Colon (tissue), 2 donors: Measurements from ENCODE around the gene DDAH2.

ENCODE experiments used
- FAIRE-seq: peaks from 2 replicates; lab custom pipeline; 2012; peaks lifted over from hg19 to GRCh38; lab: Jason Lieb, UNC
- donor health status: control.
- donor health status: control.

Gene DDAH2

DNA sequence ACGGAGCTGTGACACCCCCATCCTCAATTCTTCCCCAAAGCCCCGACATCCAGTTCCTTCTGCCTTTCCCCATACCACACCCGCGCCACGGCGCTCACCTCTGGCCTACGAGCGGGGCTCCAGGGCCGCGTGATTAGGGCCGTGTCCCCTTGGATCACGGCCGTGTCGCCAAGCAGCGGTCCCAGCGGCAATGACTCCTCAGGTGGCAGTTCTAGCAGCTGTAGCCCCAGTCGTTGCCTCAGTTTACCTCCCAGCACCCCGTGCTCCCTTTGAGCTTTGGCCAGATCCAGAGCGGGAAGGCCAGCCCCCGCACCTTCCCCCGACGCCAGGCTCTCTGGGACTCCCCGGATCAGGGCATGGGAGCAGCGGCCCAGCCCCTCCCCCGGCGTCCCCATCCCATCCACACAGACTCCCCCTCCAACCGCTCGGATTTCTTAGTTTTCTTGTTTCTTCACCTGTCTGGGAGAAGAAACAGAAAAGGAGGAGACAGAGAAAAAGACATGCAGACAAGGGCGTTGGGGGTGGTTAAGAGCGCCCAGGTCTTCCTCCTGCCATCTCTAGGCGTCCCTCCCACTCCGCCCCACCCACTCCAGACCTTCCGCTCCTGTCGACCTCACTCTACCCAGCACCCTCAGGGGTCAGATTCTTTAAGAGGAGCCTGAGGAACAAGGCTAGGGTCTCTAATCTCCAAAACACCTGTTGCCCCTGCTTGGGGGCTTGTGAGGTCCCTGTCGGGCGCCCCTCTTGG lies at the start of gene DDAH2:
Gene DDAH2, minus strand, starts transcription at position 533 of the 748 bp plus-strand sequence. Its CDS starts 138 bp downstream, at position 395.
- no peak for FAIRE-seq

- no peak for FAIRE-seq
Observed at GRCh38 chr6:31778193-31778592, 49.1 kb upstream of the DDAH2 start.

- no peak for FAIRE-seq
Observed at GRCh38 chr6:31777667-31778050, 48.6 kb upstream of the DDAH2 start.

DNA sequence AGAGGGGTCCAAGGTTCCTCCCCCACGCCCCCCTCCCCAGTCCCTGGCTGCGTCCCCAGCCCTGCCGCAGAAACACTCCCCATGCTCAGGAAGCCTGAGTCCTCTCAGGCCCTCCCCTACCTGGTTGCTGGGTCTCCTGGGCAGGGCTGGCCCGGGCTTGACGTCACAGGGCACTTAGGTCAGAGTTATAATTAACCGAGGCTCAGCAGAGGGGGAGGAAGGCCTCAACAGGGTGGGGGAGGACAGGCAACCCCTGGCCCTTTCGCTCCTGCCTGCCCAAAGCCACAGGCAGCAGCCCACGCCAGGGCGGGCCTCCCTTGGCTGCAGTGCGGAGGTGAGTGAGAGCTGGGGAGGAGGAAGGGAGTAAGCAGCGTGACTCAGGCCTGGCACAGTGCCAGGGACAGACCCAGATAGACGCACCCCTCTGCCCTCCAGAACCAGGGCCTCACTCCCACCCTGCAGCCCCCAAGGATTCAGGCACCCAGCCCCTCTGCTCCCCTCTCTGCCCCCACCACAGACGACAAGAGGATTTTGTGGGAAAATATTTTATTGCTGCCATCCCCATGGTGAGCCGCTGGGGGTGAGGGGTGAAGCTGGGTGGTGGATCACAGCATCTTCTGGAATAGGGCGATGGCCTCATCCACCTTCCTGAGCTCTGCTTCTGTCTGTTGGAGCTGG lies 48.0 kb upstream of the DDAH2 start, which contains the start of gene VWA7:
Gene VWA7, minus strand, starts transcription at position 340 of the 678 bp plus-strand sequence. CDS start 549 bp downstream, outside the sequence.
- FAIRE-seq = no peak

- no peak for FAIRE-seq
Observed at GRCh38 chr6:31776485-31776988, 47.4 kb upstream of the DDAH2 start.

- FAIRE-seq = no peak
Observed at GRCh38 chr6:31775633-31776484, 46.8 kb upstream of the DDAH2 start.

GRCh38 chr6:31775184-31775583 lies 46.1 kb upstream of the DDAH2 start:
- no peak for FAIRE-seq

DNA sequence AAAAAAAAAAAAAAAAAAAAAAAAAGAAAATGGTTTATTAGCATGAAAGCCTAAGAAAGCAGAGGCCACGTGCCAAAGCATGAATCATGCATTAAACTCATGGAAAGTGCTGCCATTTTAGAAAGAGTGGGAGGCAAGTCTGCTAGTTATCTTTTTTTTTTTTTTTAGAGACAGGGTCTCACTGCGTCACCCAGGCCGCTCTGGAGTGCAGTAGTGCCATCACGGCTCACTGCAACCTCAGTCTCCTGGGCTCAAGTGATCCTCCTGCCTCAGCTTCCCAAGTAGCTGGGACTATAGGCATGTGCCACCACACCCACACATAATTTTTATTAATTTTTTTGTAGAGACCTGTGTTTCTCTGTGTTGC lies 42.9 kb upstream of the DDAH2 start:
- FAIRE-seq = no peak

- no peak for FAIRE-seq
Observed at GRCh38 chr6:31770860-31771259, 41.8 kb upstream of the DDAH2 start.

DNA sequence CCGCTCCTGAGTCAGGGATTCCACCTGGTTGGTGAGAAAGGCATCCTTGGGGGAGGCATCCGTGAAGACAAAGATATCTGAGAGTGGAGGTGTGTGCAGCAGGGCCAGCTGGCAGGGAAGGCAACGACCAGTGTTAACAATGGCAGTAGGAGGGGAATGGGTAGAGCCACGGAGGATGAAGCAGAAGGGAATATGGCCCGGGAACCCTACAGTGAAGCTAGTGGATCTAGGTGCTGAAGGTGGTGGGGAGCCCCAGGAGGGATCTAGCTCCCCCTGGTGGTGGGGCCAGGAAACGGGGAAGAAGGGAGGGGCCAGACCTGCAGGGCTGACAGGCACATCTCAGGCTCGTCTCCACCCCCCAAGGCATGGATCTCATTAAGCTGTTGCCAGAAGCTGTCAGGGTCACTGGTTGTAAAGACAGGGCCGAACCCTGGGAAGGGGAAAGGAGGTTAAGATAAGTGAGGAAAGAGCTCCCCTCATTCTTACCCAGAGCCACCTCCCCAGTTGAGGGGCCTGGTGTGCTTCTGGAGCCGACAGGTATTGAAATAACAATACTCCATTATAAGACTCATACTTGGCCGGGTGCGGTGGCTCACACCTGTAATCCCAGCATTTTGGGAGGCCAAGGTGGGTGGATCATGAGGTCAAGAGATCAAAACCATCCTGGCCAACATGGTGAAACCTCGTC lies 40.7 kb upstream of the DDAH2 start:
- FAIRE-seq = no peak

DNA sequence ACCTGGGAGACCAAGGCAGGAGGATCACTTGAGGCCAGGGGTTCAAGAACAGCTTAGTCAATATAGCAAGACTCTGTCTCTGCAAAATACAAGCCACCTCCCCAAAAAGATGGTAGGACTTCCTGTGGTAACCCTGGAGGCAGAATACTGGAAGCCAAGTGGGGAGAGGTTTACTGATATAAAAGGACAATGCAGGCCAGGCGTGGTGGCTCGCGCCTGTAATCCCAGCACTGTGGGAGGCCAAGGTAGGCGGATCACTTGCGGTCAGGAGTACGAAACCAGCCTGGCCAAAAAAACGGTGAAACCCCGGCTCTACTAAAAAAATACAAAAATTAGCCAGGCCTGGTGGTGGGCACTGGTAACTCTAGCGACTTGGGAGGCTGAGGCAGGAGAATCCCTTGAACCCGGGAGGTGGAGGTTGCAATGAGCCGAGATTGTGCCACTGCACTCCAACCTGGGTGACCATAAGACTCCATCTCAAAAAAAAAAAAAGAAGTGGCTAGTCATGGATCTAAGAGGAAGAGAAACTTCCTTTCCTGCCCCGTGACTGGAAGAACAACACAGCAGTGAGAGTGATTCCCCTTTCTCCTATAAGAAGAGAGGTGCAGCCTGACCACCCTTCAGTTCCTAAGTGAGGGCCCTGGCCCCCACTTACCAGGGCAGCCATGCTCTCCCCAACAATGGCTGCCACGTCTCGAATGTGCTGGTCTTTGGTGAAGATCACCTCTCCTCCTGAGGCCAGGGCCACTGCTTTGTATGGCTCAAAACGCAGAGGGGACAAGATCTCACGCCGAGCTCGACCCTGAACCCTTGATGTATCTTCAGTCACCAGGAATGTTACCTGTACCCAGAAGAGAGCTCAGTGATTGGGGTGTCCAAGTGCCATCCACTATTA lies 39.5 kb upstream of the DDAH2 start:
- FAIRE-seq = no peak

GRCh38 chr6:31767096-31767645 lies 38.1 kb upstream of the DDAH2 start:
- no peak for FAIRE-seq

DNA sequence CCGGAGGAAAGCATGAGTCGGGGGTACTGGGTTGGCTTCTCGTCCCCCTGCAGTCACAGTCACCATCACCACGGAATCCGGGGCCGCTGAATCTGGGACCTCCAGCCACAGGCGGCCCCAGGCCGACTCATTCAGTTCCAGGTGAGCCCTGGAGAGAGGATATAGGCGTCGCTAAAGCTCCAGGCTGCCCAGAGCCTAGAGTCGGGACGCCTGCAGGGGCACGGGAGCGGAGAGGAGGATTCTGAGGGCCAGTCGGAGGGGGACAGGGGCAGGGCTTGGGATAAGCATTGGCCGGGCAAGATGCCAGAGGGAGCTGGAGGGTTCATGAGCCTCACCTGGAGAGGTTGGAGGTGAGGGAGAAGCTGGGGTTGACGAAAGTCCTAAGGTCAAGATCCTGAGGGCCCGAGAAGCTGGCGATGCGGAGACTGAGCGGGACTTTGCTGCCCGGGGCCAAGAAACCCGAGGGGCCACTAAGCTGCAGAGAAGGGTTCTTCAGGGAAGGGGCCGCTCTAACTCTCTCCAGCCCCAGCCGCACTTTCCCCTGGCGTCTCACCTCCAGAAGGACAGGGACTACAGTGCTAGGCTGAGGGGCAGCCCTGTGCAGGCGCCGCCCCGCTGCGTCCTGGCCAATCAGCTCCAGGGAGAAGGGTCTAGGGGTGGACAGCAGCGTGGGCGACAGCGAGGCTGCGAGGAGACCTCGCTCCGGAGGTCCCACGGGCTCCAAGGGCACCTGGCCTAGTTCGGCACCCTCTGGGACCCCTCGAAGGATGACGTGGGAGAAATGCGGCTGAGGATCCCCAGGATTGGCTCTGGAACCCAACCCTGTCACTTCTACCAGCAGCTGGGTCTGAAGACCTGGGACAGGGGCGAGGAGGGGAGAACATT lies 37.1 kb upstream of the DDAH2 start:
- FAIRE-seq = no peak

GRCh38 chr6:31765559-31765909 lies 36.4 kb upstream of the DDAH2 start:
- no peak for FAIRE-seq

GRCh38 chr6:31764198-31764597 lies 35.1 kb upstream of the DDAH2 start:
- FAIRE-seq = no peak

DNA sequence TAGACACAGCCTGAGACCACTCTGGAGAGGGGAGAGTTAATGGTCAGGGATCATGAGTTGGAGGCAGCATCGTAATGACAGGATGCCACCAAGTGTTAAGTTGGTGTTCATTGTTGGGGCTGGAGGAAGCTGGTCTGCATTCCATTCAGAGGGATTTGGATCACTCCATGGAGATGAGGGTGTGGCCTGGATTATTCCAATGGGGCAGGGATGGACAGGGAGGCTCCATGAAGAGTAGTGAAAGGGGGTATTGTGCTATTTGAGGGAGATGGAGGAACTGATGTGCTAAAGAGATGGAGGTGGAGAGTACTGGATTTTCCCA lies 34.5 kb upstream of the DDAH2 start:
- FAIRE-seq = no peak

GRCh38 chr6:31762878-31763618 lies 33.9 kb upstream of the DDAH2 start:
- FAIRE-seq = no peak

GRCh38 chr6:31762356-31762755 lies 33.3 kb upstream of the DDAH2 start, which contains the start of gene SAPCD1:
TSS of gene SAPCD1 (plus strand) at chr6:31762656. CDS start at chr6:31763055, 399 bp downstream.
- FAIRE-seq = no peak

DNA sequence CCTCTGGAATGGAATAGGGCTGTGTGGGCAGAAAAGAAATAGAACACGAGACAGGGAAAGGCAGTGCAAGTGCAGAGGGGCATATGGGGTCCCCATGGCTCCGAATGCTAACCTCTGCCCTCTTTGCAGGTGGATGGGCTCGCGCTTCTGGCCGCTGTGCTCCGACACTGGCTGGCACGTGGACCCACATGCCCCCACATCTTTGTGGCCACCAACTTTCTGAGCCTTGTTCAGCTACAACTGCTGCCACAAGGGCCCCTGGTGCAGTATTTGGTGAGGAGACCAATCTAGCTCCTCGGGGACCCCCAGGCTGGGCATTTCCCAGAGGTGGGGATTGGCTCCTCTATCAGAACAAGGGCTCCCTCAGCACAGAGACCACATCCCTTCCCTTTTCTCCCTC lies 32.2 kb upstream of the DDAH2 start:
- FAIRE-seq = no peak
